Ishikawa (cell line): ENCODE results near the gene NDUFA3.
A peak's percentile ranks its signal among the peaks of the same experiment; 100 is the strongest.

Experiments
- CEBPB ChIP-seq: IDR thresholded peaks from 2 replicates; pipeline ENCODE4 v1.6.1; 2012
- CREB1 ChIP-seq: IDR thresholded peaks from 2 replicates; pipeline ENCODE4 v1.6.1; 2012; ENCODE audit warnings: low read depth
- EGR1 ChIP-seq: IDR thresholded peaks from 2 replicates; pipeline ENCODE4 v1.6.1; 2012
- EP300 ChIP-seq: IDR thresholded peaks from 2 replicates; pipeline ENCODE4 v1.6.1; 2012; ENCODE audit warnings: borderline replicate concordance
- FOXM1 ChIP-seq: IDR thresholded peaks from 2 replicates; pipeline ENCODE4 v1.6.1; 2012; ENCODE audit warnings: low read depth, borderline replicate concordance
- NFIC ChIP-seq: IDR thresholded peaks from 2 replicates; pipeline ENCODE4 v1.6.1; 2012
- RAD21 ChIP-seq: IDR thresholded peaks from 2 replicates; pipeline ENCODE4 v1.6.1; 2012; ENCODE audit warnings: low read depth
- TAF1 ChIP-seq: IDR thresholded peaks from 2 replicates; pipeline ENCODE4 v1.6.1; 2012; ENCODE audit warnings: low read depth, mild to moderate bottlenecking
- TCF12 ChIP-seq: IDR thresholded peaks from 2 replicates; pipeline ENCODE4 v1.6.1; 2012; ENCODE audit warnings: low read depth
- TEAD4 ChIP-seq: IDR thresholded peaks from 2 replicates; pipeline ENCODE4 v1.6.1; 2012
- YY1 ChIP-seq: IDR thresholded peaks from 2 replicates; pipeline ENCODE4 v1.6.1; 2012; ENCODE audit warnings: low read depth
- ZBTB7A ChIP-seq: IDR thresholded peaks from 2 replicates; pipeline ENCODE4 v1.6.1; 2012; ENCODE audit warnings: low read depth
- TF ChIP-seq, protein P1 (sequence below): IDR thresholded peaks from 2 replicates; pipeline ENCODE4 v1.6.1; 2012
- TF ChIP-seq, protein P2 (sequence below): IDR thresholded peaks from 2 replicates; pipeline ENCODE4 v1.6.1; 2012
- TF ChIP-seq, protein P3 (sequence below): IDR thresholded peaks from 2 replicates; pipeline ENCODE4 v1.6.1; 2012; ENCODE audit warnings: low read depth, mild to moderate bottlenecking

The NDUFA3 gene

DNA sequence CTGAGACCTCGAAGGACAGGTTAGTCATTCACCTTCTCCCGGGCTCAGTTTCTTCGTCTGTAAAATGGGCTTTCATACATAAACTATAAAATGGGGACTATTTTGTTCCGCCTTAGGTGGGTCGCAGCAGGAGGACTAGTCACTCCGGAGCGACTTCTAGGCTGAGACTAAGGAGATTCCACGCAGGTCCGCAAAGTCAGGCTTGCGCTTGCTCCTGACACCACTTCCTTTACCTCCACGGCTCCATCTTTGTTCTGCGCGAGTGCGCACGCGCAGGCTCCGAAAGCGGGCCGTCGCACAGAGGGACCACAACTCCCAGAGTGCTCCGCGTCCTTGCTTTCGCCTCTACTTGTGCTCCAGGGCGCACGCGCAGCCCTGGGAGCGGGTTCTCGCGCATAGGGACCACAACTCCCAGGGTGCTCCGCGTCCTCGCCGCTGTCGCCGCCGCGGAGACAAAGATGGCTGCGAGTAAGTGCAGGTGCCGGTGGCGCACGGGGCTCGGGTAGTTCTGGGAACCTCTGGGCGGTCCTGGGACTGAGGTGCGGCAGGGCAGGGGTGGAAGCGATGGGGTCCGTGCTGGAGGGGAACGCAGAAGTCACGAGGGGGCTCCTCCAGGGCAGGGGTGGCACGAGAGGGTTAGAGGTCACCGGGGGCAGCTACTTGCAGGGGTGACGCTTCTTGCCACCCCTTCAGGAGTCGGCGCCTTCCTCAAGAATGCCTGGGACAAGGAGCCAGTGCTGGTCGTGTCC lies at the start of gene NDUFA3:
TSS of gene NDUFA3 (plus strand) at position 435 of the 749 bp plus-strand sequence. CDS start at position 459, 24 bp downstream.
- TF ChIP-seq TEAD4 (no peak; the same call in 1 of the 2 replicates), TAF1 (peak; percentile 96), YY1 (peak; percentile 98)

DNA sequence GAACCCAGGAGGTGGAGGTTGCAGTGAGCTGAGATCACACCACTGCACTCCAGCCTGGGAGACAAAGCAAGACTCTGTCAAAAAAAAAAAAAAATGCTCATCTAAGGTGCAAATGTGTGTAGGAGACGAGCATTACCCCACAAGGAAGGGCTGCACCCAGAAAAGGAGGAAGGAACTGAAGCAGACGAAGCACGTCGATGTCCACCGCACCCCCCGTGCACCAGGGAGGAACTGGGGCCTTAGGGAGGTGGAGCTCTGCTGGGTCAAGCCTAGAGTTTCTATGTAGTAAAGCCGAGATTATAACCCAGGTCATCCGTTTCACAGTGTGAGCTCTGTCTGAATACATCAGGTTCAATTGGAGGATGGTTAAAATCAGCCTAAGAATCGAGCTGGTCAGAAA lies 40.0 kb upstream of the NDUFA3 start:
- no peak for TF ChIP-seq TAF1
- no peak for TF ChIP-seq TEAD4
- TF ChIP-seq RAD21, result no peak
- TF ChIP-seq EGR1, result no peak
- TF ChIP-seq CEBPB, result no peak
- no peak for TF ChIP-seq FOXM1
- TF ChIP-seq, protein P1, sequence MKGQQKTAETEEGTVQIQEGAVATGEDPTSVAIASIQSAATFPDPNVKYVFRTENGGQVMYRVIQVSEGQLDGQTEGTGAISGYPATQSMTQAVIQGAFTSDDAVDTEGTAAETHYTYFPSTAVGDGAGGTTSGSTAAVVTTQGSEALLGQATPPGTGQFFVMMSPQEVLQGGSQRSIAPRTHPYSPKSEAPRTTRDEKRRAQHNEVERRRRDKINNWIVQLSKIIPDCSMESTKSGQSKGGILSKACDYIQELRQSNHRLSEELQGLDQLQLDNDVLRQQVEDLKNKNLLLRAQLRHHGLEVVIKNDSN, result no peak
- TF ChIP-seq, protein P2, sequence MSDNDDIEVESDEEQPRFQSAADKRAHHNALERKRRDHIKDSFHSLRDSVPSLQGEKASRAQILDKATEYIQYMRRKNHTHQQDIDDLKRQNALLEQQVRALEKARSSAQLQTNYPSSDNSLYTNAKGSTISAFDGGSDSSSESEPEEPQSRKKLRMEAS, result no peak
- no peak for TF ChIP-seq EP300
- TF ChIP-seq TCF12, result no peak
- no peak for TF ChIP-seq CREB1
- TF ChIP-seq YY1, result no peak
- no peak for TF ChIP-seq ZBTB7A
- TF ChIP-seq, protein P3, sequence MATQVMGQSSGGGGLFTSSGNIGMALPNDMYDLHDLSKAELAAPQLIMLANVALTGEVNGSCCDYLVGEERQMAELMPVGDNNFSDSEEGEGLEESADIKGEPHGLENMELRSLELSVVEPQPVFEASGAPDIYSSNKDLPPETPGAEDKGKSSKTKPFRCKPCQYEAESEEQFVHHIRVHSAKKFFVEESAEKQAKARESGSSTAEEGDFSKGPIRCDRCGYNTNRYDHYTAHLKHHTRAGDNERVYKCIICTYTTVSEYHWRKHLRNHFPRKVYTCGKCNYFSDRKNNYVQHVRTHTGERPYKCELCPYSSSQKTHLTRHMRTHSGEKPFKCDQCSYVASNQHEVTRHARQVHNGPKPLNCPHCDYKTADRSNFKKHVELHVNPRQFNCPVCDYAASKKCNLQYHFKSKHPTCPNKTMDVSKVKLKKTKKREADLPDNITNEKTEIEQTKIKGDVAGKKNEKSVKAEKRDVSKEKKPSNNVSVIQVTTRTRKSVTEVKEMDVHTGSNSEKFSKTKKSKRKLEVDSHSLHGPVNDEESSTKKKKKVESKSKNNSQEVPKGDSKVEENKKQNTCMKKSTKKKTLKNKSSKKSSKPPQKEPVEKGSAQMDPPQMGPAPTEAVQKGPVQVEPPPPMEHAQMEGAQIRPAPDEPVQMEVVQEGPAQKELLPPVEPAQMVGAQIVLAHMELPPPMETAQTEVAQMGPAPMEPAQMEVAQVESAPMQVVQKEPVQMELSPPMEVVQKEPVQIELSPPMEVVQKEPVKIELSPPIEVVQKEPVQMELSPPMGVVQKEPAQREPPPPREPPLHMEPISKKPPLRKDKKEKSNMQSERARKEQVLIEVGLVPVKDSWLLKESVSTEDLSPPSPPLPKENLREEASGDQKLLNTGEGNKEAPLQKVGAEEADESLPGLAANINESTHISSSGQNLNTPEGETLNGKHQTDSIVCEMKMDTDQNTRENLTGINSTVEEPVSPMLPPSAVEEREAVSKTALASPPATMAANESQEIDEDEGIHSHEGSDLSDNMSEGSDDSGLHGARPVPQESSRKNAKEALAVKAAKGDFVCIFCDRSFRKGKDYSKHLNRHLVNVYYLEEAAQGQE, result no peak
- no peak for TF ChIP-seq NFIC

DNA sequence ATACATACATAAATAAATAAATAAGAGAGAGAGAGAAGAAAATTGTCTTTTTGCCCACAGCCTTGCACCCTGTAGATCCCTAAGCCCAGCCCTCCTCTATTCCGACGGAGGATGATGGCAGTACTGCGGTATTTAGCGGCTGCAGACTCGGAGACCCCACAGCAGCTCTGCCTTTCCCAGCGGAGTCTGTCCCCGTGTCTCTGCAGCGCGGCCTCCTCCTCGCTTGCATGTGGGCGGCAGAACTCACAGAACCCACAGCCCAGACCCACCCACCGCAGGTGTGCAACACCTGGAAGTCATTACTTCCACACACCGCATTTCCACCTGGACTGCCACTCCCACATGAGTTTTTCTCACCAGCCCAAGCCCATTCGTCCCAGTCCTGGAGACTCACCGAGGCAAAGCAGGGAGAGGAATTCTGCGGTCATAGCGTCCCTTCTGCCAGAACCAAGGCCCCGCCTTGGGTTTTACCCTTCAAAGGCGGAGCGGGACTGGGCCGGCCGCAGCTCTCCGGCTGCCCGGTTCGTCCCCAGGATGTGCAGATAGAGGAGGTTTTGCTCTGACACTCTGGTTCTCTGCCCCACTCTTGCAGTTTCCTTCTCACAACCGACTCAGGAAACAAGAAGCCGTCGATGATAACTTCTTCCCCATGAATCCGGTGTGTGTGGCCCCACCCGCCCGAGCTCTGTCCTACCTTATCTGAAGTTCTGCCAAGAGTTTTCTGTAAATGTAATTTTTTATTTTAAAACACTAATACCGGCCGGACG lies 39.1 kb upstream of the NDUFA3 start, which contains the start of gene VSTM1:
TSS of gene VSTM1 (minus strand) at position 548 of the 767 bp plus-strand sequence. CDS start at position 428, 120 bp downstream.
- no peak for TF ChIP-seq RAD21
- no peak for TF ChIP-seq NFIC
- TF ChIP-seq, protein P2, result no peak
- no peak for TF ChIP-seq YY1
- TF ChIP-seq TEAD4, result no peak
- TF ChIP-seq, protein P3, result no peak
- no peak for TF ChIP-seq CEBPB
- no peak for TF ChIP-seq EGR1

DNA sequence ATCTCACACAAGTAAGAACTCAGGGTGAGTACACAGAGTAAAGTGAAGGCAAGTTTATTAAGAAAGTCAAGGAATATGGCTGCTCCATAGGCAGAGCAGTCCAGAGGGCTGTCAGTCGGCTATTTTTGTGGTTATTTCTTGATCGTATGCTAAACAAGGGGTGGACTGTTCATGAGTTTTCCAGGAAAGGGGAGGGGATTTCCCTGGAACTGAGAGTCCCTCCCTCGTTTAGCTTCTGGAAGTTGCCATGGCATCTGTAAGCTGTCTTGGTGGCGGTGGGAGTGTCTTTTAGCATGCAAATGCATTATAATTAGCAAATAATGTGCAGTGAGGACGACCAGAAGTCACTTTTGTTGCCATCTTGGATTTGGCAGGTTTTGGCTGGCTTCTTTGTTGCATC lies 33.2 kb upstream of the NDUFA3 start:
- TF ChIP-seq, protein P2, result no peak
- TF ChIP-seq ZBTB7A, result no peak
- TF ChIP-seq EGR1, result no peak
- TF ChIP-seq CREB1, result no peak
- no peak for TF ChIP-seq CEBPB
- TF ChIP-seq, protein P1, result no peak
- TF ChIP-seq, protein P3, result no peak
- TF ChIP-seq EP300, result no peak
- TF ChIP-seq TEAD4, result no peak
- TF ChIP-seq TAF1, result no peak
- no peak for TF ChIP-seq TCF12
